22Rv1 (cell line): ENCODE data around the gene TPST2.

ENCODE experiments used
- ZFX ChIP-seq: fragments of 450-650 bp; IDR thresholded peaks from 2 replicates; pipeline ENCODE4 v1.6.1; 2017; ENCODE audit warnings: antibody characterized with exemption, borderline replicate concordance
- TF ChIP-seq, protein P1 (sequence below): fragments of 450-650 bp; IDR thresholded peaks from 2 replicates; pipeline ENCODE4 v1.5.1; 2017; ENCODE audit warnings: mild to moderate bottlenecking

DNA sequence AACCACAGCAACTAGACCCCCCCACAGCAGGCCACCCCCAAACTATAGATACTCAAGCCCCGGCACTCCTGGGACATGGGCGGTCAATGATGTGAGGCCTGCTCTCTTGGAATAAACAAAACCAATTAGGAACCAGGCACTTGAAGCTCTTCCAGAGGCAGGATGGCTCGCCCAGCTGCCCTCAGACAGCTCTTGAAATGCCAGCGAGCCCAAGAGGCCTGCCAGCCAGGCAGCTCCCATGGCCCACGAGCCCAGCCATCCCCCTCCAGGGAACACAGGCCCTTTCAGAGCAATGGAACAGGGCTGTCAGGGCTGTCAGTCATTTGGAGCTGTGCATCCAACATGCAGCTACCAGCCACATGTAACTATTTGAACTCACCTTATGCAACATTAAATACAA, 43.6 kb downstream of the TPST2 start:
- TF ChIP-seq, protein P1, sequence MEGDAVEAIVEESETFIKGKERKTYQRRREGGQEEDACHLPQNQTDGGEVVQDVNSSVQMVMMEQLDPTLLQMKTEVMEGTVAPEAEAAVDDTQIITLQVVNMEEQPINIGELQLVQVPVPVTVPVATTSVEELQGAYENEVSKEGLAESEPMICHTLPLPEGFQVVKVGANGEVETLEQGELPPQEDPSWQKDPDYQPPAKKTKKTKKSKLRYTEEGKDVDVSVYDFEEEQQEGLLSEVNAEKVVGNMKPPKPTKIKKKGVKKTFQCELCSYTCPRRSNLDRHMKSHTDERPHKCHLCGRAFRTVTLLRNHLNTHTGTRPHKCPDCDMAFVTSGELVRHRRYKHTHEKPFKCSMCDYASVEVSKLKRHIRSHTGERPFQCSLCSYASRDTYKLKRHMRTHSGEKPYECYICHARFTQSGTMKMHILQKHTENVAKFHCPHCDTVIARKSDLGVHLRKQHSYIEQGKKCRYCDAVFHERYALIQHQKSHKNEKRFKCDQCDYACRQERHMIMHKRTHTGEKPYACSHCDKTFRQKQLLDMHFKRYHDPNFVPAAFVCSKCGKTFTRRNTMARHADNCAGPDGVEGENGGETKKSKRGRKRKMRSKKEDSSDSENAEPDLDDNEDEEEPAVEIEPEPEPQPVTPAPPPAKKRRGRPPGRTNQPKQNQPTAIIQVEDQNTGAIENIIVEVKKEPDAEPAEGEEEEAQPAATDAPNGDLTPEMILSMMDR, result no peak
- no peak for TF ChIP-seq ZFX
